ENCODE results near the gene TLE4.
A peak's percentile ranks its signal among the peaks of the same experiment; 100 is the strongest.
"Not testable (repeated sequence)": the region's sequence is repeated elsewhere in the genome, so short reads cannot be mapped to it uniquely, and the experiment has no call there.

Gene TLE4

GRCh38 chr9:79652598-79652997, 80.8 kb downstream of the TLE4 start:
- Mint-ChIP-seq H3K4me3 (no peak overlapping the region), H3K36me3 (peaks cover 19% of the 10 kb centered on the region), H3K27me3 (no peaks in the 10 kb centered on the region), H3K9me3 (ENCODE audit: low read depth) (no peaks in the 10 kb centered on the region), H3K27ac (no peak overlapping the region), H3K4me1 (ENCODE audit: low read depth) (peaks cover 15% of the 10 kb centered on the region)

- H3K36me3 Mint-ChIP-seq: peaks cover 22% of the 10 kb centered on the region
- peaks cover 20% of the 10 kb centered on the region for H3K4me1 Mint-ChIP-seq (ENCODE audit: low read depth)
- not testable (repeated sequence) for H3K27me3 Mint-ChIP-seq; H3K4me3 Mint-ChIP-seq; H3K9me3 Mint-ChIP-seq (ENCODE audit: low read depth); H3K27ac Mint-ChIP-seq
Measured at GRCh38 chr9:79654591-79655382, 83.0 kb downstream of the TLE4 start.

- Mint-ChIP-seq H3K4me1 (ENCODE audit: low read depth) (peaks cover 24% of the 10 kb centered on the region), H3K4me3 (no peak overlapping the region), H3K27me3 (no peaks in the 10 kb centered on the region), H3K27ac (no peak overlapping the region), H3K9me3 (ENCODE audit: low read depth) (no peaks in the 10 kb centered on the region), H3K36me3 (peaks cover 23% of the 10 kb centered on the region)
Measured at GRCh38 chr9:79655551-79655950, 83.8 kb downstream of the TLE4 start.

- Mint-ChIP-seq H3K27me3 (no peaks in the 10 kb centered on the region), H3K9me3 (ENCODE audit: low read depth) (no peaks in the 10 kb centered on the region), H3K36me3 (peaks cover 26% of the 10 kb centered on the region), H3K4me1 (ENCODE audit: low read depth) (peaks cover 25% of the 10 kb centered on the region), H3K27ac (no peak overlapping the region), H3K4me3 (no peak overlapping the region)
Measured at GRCh38 chr9:79656169-79656568, 84.4 kb downstream of the TLE4 start.

- H3K4me1 Mint-ChIP-seq (ENCODE audit: low read depth): peaks cover 39% of the 10 kb centered on the region
- H3K36me3 Mint-ChIP-seq: peaks cover 31% of the 10 kb centered on the region
- H3K27ac Mint-ChIP-seq: no peak overlapping the region
- no peaks in the 10 kb centered on the region for H3K27me3 Mint-ChIP-seq
- no peaks in the 10 kb centered on the region for H3K9me3 Mint-ChIP-seq (ENCODE audit: low read depth)
- no peak overlapping the region for H3K4me3 Mint-ChIP-seq
Measured at GRCh38 chr9:79657891-79658290, 86.1 kb downstream of the TLE4 start.

GRCh38 chr9:79658926-79659325, 87.2 kb downstream of the TLE4 start:
- H3K4me3 Mint-ChIP-seq: no peak overlapping the region
- H3K27me3 Mint-ChIP-seq: no peaks in the 10 kb centered on the region
- no peak overlapping the region for H3K27ac Mint-ChIP-seq
- peaks cover 40% of the 10 kb centered on the region for H3K4me1 Mint-ChIP-seq (ENCODE audit: low read depth)
- peaks cover 23% of the 10 kb centered on the region for H3K36me3 Mint-ChIP-seq
- H3K9me3 Mint-ChIP-seq (ENCODE audit: low read depth): no peaks in the 10 kb centered on the region

GRCh38 chr9:79660615-79661014, 88.8 kb downstream of the TLE4 start:
- Mint-ChIP-seq H3K27me3 (no peaks in the 10 kb centered on the region), H3K9me3 (ENCODE audit: low read depth) (no peaks in the 10 kb centered on the region), H3K36me3 (peaks cover 21% of the 10 kb centered on the region), H3K4me1 (ENCODE audit: low read depth) (peaks cover 43% of the 10 kb centered on the region), H3K4me3 (no peak overlapping the region), H3K27ac (no peak overlapping the region)

- Mint-ChIP-seq H3K9me3 (ENCODE audit: low read depth) (no peaks in the 10 kb centered on the region), H3K4me1 (ENCODE audit: low read depth) (peaks cover 45% of the 10 kb centered on the region), H3K27ac (no peak overlapping the region), H3K4me3 (no peak overlapping the region), H3K36me3 (peaks cover 17% of the 10 kb centered on the region), H3K27me3 (no peaks in the 10 kb centered on the region)
Measured at GRCh38 chr9:79661279-79661678, 89.5 kb downstream of the TLE4 start.

- peaks cover 45% of the 10 kb centered on the region for H3K4me1 Mint-ChIP-seq (ENCODE audit: low read depth)
- peak overlapping the region; percentile 66 for H3K27ac Mint-ChIP-seq
- no peaks in the 10 kb centered on the region for H3K9me3 Mint-ChIP-seq (ENCODE audit: low read depth)
- H3K4me3 Mint-ChIP-seq: no peak overlapping the region
- no peaks in the 10 kb centered on the region for H3K27me3 Mint-ChIP-seq
- peaks cover 17% of the 10 kb centered on the region for H3K36me3 Mint-ChIP-seq
Measured at GRCh38 chr9:79661886-79662536, 90.2 kb downstream of the TLE4 start.

- Mint-ChIP-seq H3K4me1 (ENCODE audit: low read depth) (peaks cover 47% of the 10 kb centered on the region), H3K27me3 (no peaks in the 10 kb centered on the region), H3K4me3 (no peak overlapping the region), H3K27ac (peak overlapping the region; percentile 66), H3K36me3 (peaks cover 13% of the 10 kb centered on the region), H3K9me3 (ENCODE audit: low read depth) (no peaks in the 10 kb centered on the region)
Measured at GRCh38 chr9:79662537-79662956, 90.8 kb downstream of the TLE4 start.

GRCh38 chr9:79663300-79663699, 91.5 kb downstream of the TLE4 start:
- Mint-ChIP-seq H3K4me1 (ENCODE audit: low read depth) (peaks cover 48% of the 10 kb centered on the region), H3K4me3 (no peak overlapping the region), H3K36me3 (peaks cover 13% of the 10 kb centered on the region), H3K9me3 (ENCODE audit: low read depth) (no peaks in the 10 kb centered on the region), H3K27ac (no peak overlapping the region), H3K27me3 (no peaks in the 10 kb centered on the region)

- H3K4me1 Mint-ChIP-seq (ENCODE audit: low read depth): peaks cover 46% of the 10 kb centered on the region
- no peaks in the 10 kb centered on the region for H3K9me3 Mint-ChIP-seq (ENCODE audit: low read depth)
- peaks cover 13% of the 10 kb centered on the region for H3K36me3 Mint-ChIP-seq
- H3K4me3 Mint-ChIP-seq: no peak overlapping the region
- no peaks in the 10 kb centered on the region for H3K27me3 Mint-ChIP-seq
- no peak overlapping the region for H3K27ac Mint-ChIP-seq
Measured at GRCh38 chr9:79663878-79664277, 92.1 kb downstream of the TLE4 start.

GRCh38 chr9:79664375-79664831, 92.6 kb downstream of the TLE4 start:
- Mint-ChIP-seq H3K4me3 (no peak overlapping the region), H3K27ac (no peak overlapping the region), H3K27me3 (no peaks in the 10 kb centered on the region), H3K36me3 (peaks cover 17% of the 10 kb centered on the region), H3K9me3 (ENCODE audit: low read depth) (no peaks in the 10 kb centered on the region), H3K4me1 (ENCODE audit: low read depth) (peaks cover 51% of the 10 kb centered on the region)

- Mint-ChIP-seq H3K4me3 (no peak overlapping the region), H3K9me3 (ENCODE audit: low read depth) (no peaks in the 10 kb centered on the region), H3K4me1 (ENCODE audit: low read depth) (peaks cover 55% of the 10 kb centered on the region), H3K27ac (no peak overlapping the region), H3K27me3 (no peaks in the 10 kb centered on the region), H3K36me3 (peaks cover 24% of the 10 kb centered on the region)
Measured at GRCh38 chr9:79665369-79665768, 93.6 kb downstream of the TLE4 start.

- Mint-ChIP-seq H3K27me3 (no peaks in the 10 kb centered on the region), H3K4me3 (no peak overlapping the region), H3K27ac (no peak overlapping the region), H3K36me3 (peaks cover 25% of the 10 kb centered on the region), H3K4me1 (ENCODE audit: low read depth) (peaks cover 58% of the 10 kb centered on the region), H3K9me3 (ENCODE audit: low read depth) (no peaks in the 10 kb centered on the region)
Measured at GRCh38 chr9:79665931-79666330, 94.2 kb downstream of the TLE4 start.

Data from activated naive CD8-positive, alpha-beta T cell (primary cell).